ENCODE results near the gene CRTAC1.

DNA sequence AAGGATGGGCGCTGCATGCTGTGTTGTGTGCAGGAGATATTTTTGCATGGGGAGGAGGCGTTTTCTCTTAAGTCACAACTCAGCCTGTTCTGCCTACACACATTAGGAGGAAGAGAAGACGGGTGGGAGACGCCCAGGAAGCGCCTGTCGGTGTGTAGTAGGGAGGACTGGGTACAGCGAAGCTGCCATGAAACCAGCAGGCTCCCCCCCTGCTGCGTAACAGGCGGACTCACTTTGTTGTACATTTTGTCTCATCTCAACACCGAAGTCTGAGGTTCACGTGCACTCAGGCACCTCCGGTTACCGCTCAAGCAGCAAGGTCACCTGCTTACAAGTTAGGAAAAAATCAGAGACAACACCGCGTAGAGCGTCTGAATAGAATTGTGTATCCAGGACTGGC lies 56.3 kb downstream of the CRTAC1 start:
- TF ChIP-seq, protein P1, sequence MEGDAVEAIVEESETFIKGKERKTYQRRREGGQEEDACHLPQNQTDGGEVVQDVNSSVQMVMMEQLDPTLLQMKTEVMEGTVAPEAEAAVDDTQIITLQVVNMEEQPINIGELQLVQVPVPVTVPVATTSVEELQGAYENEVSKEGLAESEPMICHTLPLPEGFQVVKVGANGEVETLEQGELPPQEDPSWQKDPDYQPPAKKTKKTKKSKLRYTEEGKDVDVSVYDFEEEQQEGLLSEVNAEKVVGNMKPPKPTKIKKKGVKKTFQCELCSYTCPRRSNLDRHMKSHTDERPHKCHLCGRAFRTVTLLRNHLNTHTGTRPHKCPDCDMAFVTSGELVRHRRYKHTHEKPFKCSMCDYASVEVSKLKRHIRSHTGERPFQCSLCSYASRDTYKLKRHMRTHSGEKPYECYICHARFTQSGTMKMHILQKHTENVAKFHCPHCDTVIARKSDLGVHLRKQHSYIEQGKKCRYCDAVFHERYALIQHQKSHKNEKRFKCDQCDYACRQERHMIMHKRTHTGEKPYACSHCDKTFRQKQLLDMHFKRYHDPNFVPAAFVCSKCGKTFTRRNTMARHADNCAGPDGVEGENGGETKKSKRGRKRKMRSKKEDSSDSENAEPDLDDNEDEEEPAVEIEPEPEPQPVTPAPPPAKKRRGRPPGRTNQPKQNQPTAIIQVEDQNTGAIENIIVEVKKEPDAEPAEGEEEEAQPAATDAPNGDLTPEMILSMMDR (IDR thresholded peaks at IDR 0.05) = no peak
- TF ChIP-seq POLR2A (IDR thresholded peaks at IDR 0.05) = no peak

Measured in lower leg skin (tissue), 3 donors.